HEK293T (cell line): Measurements from ENCODE around the gene GSTK1.

Experiments
- CTCF ChIA-PET: fragments of 350-600 bp; formaldehyde crosslinking; extraction: SDS; loops from one replicate; lab custom pipeline; 2021; ENCODE audit warnings: antibody characterized with exemption, inconsistent platforms; lab: Yijun Ruan, JAX
- POLR2A ChIA-PET: fragments of 350-600 bp; formaldehyde crosslinking; extraction: SDS; loops from one replicate; lab custom pipeline; 2020; ENCODE audit warnings: antibody characterized with exemption, inconsistent platforms; lab: Yijun Ruan, JAX
- DNase-seq: peaks from one replicate; pipeline ENCODE4 v3.0.0; 2012; ENCODE audit warnings: mixed read lengths; ENCODE audit errors: extremely low spot score
- ARNT ChIP-seq: fragments of 450-650 bp; IDR thresholded peaks from 2 replicates; pipeline ENCODE4 v1.6.1; 2017; ENCODE audit warnings: mild to moderate bottlenecking
- BHLHE40 ChIP-seq: fragments of 450-650 bp; IDR thresholded peaks from 2 replicates; pipeline ENCODE4 v1.6.1; 2016; ENCODE audit warnings: mild to moderate bottlenecking, moderate library complexity, borderline replicate concordance
- CTBP1 ChIP-seq: fragments of 450-650 bp; IDR thresholded peaks from 2 replicates; pipeline ENCODE4 v1.6.1; 2016; ENCODE audit warnings: borderline replicate concordance
- ELF4 ChIP-seq: fragments of 450-650 bp; IDR thresholded peaks from 2 replicates; pipeline ENCODE4 v1.6.1; 2017; ENCODE audit warnings: antibody characterized with exemption
- FOXA1 ChIP-seq: fragments of 450-650 bp; IDR thresholded peaks from 2 replicates; pipeline ENCODE4 v1.6.1; 2016; ENCODE audit warnings: mild to moderate bottlenecking
- FOXK2 ChIP-seq: fragments of 450-650 bp; IDR thresholded peaks from 2 replicates; pipeline ENCODE4 v1.6.1; 2016; ENCODE audit warnings: mild to moderate bottlenecking
- FOXM1 ChIP-seq: fragments of 450-650 bp; IDR thresholded peaks from 2 replicates; pipeline ENCODE4 v1.6.1; 2017; ENCODE audit warnings: mild to moderate bottlenecking, borderline replicate concordance
- HDGF ChIP-seq: fragments of 450-650 bp; IDR thresholded peaks from 2 replicates; pipeline ENCODE4 v1.6.1; 2017; ENCODE audit warnings: antibody characterized with exemption, borderline replicate concordance
- L3MBTL2 ChIP-seq: fragments of 450-650 bp; conservative IDR thresholded peaks from 2 replicates; pipeline ENCODE4 v1.6.1; 2016; ENCODE audit warnings: mild to moderate bottlenecking
- LEF1 ChIP-seq: fragments of 450-650 bp; IDR thresholded peaks from 2 replicates; pipeline ENCODE4 v1.6.1; 2017; ENCODE audit warnings: mild to moderate bottlenecking, borderline replicate concordance
- NFRKB ChIP-seq: fragments of 450-650 bp; IDR thresholded peaks from 2 replicates; pipeline ENCODE4 v1.6.1; 2016; ENCODE audit warnings: mild to moderate bottlenecking, moderate library complexity
- SP1 ChIP-seq: fragments of 450-650 bp; IDR thresholded peaks from 2 replicates; pipeline ENCODE4 v1.6.1; 2017
- SUZ12 ChIP-seq: fragments of 450-650 bp; IDR thresholded peaks from 2 replicates; pipeline ENCODE4 v1.6.1; 2016; ENCODE audit warnings: mild to moderate bottlenecking
- TARDBP ChIP-seq: fragments of 450-650 bp; IDR thresholded peaks from 2 replicates; pipeline ENCODE4 v1.6.1; 2016
- ZNF384 ChIP-seq: fragments of 450-650 bp; IDR thresholded peaks from 2 replicates; pipeline ENCODE4 v1.6.1; 2016
- TF ChIP-seq, protein P1 (sequence below): fragments of 450-650 bp; IDR thresholded peaks from 2 replicates; pipeline ENCODE4 v1.6.1; 2016

The GSTK1 gene

DNA sequence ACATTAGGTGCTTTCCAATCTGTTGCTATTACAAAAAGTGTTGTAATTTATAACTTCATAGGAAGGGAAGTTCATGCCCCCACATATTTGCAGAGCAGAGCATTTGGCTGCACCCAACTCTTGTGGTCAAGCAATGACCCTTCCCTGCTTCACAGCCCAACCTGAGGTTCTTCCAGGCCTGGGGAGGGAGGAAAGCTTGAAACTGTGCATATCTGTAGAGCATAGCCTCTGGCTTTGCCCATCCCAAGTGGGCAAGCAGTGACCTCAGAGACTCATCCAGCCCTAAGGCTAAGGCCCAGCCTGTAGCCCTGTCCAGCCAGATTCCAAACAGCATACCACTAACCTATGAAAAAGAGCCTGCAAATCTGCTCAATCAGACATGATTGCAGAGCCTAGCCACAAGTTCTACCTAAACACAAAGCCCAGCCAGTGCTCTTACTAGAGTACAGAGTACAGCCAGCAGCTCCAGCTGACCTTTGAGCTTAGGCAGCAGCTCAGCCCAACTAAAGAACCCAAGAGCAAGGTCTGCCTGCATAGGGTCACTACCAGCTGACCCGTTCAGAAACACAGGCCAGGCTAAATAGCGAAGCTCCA is 14.4 kb upstream of the GSTK1 start:
- CTCF ChIA-PET, result interaction anchor here (1.1 to 1.2 kb wide), 2 partner anchors 8 to 51 kb away, joined by 3 read pairs; no protein-coding TSS in a partner anchor
- POLR2A ChIA-PET, result no interaction called here
- no peak for TF ChIP-seq LEF1
- TF ChIP-seq CTBP1, result no peak
- TF ChIP-seq FOXM1, result no peak
- no peak for TF ChIP-seq SUZ12
- TF ChIP-seq, protein P1, sequence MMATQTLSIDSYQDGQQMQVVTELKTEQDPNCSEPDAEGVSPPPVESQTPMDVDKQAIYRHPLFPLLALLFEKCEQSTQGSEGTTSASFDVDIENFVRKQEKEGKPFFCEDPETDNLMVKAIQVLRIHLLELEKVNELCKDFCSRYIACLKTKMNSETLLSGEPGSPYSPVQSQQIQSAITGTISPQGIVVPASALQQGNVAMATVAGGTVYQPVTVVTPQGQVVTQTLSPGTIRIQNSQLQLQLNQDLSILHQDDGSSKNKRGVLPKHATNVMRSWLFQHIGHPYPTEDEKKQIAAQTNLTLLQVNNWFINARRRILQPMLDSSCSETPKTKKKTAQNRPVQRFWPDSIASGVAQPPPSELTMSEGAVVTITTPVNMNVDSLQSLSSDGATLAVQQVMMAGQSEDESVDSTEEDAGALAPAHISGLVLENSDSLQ, result no peak
- no peak for TF ChIP-seq L3MBTL2
- no peak for TF ChIP-seq SP1
- TF ChIP-seq FOXA1, result no peak
- TF ChIP-seq TARDBP, result no peak
- TF ChIP-seq ZNF384, result no peak
- TF ChIP-seq FOXK2, result no peak
- no peak for TF ChIP-seq HDGF
- no peak for TF ChIP-seq BHLHE40
- no peak for TF ChIP-seq ARNT
- no peak for DNase-seq

DNA sequence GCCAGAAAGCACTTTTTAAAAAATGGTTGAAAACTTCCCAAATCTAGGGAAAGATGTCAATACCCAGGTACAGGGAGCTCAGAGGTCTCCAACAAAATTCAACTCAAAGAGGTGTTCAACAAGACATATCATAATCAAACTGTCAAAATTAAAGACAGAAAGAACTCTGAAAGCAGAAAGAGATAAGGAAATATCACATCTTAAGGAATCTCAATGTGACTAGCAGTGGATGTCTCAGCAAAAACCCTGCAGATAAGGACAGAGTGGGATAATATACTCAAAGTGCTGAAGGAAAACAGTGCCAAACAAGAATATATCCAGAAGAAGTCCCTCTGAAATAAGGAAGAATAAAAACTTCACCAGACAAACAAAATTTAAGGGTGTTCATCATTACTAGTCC is 13.0 kb upstream of the GSTK1 start:
- TF ChIP-seq BHLHE40 (no peak), TARDBP (no peak), SUZ12 (no peak), ELF4 (no peak), NFRKB (no peak), FOXK2 (no peak), HDGF (no peak), CTBP1 (no peak), FOXM1 (no peak), FOXA1 (no peak)
- TF ChIP-seq, protein P1, result no peak
- POLR2A ChIA-PET, result interaction anchor here (1.0 kb wide), 1 partner anchor 13 kb away, joined by 3 read pairs; the partner anchor contains the start of gene GSTK1
- CTCF ChIA-PET, result interaction anchor here (1.1 to 1.3 kb wide), 2 partner anchors 9 to 49 kb away, joined by 3 to 5 read pairs; no protein-coding TSS in a partner anchor
- DNase-seq, result no peak

DNA sequence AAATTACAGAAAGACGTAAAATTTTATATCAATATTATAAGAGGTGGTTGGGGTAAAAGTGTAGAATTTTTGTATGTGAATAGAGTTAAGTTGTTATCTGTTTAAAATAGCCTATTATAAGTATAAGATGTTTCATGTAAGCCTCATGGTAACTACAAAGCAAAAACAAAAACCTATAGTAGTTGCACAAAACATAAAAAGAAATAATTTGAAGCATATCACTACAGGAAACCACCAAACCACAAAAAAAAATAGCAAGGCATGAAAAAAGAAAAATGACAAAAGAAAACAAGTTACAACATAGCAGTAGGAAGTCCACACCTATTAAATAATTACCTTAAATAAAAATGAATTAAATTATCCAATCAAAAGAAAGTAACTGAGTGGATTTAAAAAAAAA is 12.4 kb upstream of the GSTK1 start:
- CTCF ChIA-PET, result interaction anchor here (0.6 to 1.3 kb wide), 3 partner anchors 10 to 241 kb away, joined by 3 to 5 read pairs (median 3); no protein-coding TSS in a partner anchor
- POLR2A ChIA-PET, result interaction anchor here (1.0 kb wide), 1 partner anchor 12 kb away, joined by 3 read pairs; the partner anchor contains the start of gene GSTK1
- no peak for DNase-seq
- TF ChIP-seq SUZ12 (no peak), FOXA1 (no peak), L3MBTL2 (no peak), TARDBP (no peak), ZNF384 (no peak), BHLHE40 (no peak), ELF4 (no peak), SP1 (no peak), NFRKB (no peak), LEF1 (no peak), HDGF (no peak), ARNT (no peak), FOXK2 (no peak), CTBP1 (no peak), FOXM1 (no peak)
- TF ChIP-seq, protein P1, result no peak

DNA sequence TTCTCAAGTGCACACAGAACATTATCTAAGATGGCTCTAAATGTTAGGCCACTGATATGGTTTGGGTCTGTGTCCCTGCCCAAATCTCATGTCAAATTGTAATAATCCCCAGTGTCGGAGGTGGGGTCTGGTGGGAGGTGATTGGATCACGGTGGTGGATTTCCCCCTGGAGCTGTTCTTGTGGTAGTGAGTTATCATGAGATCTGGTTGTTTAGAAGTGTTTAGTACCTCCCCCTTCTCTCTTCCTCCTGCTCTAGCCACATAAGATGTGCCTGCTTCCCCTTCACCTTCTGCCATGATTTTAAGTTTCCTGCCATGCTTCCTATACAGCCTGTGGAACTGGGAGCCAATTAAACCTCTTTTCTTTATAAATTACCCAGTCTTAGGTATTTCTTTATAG is 11.2 kb upstream of the GSTK1 start:
- DNase-seq, result no peak
- CTCF ChIA-PET, result no interaction called here
- TF ChIP-seq L3MBTL2 (no peak), ARNT (no peak), HDGF (no peak), BHLHE40 (no peak), FOXK2 (no peak), FOXA1 (no peak), SUZ12 (no peak), FOXM1 (no peak), LEF1 (no peak), CTBP1 (no peak), ZNF384 (no peak), TARDBP (no peak), NFRKB (no peak), SP1 (no peak), ELF4 (no peak)
- TF ChIP-seq, protein P1, result no peak
- POLR2A ChIA-PET, result no interaction called here

DNA sequence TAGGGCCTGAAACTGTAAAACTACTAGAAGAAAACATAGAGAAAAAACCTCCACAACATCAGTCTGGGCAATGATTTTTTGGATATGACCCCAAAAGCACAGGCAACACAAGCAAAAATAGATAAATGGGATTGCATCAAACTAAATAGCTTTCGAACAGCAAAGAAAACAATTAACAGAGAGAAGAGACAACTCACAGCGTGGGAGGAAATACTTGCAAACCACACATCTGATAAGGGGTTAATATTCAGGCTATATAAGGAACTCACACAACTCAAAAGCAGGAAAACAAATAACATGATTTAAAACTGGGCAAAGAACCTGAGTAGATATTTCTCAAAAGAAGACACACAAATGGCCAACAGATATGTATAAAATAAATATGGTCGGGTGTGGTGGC is 7.7 kb upstream of the GSTK1 start:
- CTCF ChIA-PET, result interaction anchor here (1.0 to 1.4 kb wide), 2 partner anchors 15 to 16 kb away, joined by 3 to 8 read pairs; no protein-coding TSS in a partner anchor
- POLR2A ChIA-PET, result interaction anchor here (1.3 kb wide), 1 partner anchor 8 kb away, joined by 6 read pairs; the partner anchor contains the start of gene GSTK1
- DNase-seq, result no peak
- TF ChIP-seq L3MBTL2, result no peak
- TF ChIP-seq, protein P1, result no peak
- no peak for TF ChIP-seq ZNF384
- TF ChIP-seq ELF4, result no peak
- no peak for TF ChIP-seq SP1
- TF ChIP-seq FOXA1, result no peak
- no peak for TF ChIP-seq BHLHE40
- TF ChIP-seq NFRKB, result no peak
- no peak for TF ChIP-seq LEF1
- no peak for TF ChIP-seq TARDBP
- no peak for TF ChIP-seq HDGF
- no peak for TF ChIP-seq FOXM1
- no peak for TF ChIP-seq CTBP1
